Measurements from ENCODE around the gene AKAP13. TPM values are rescaled to one million over a fixed set of nuclear protein-coding genes. Genes with fewer than 3 reads are reported as not detected.

The AKAP13 gene
- total RNA-seq, 2 donors from 2014 or later, result 87.3 to 106 TPM

GRCh38 chr15:85393210-85393609 lies 12.8 kb downstream of the AKAP13 start:
- H3K9ac ChIP-seq (ENCODE audit: low read depth in 2 of 2, low read length in 2 of 2), result no peak overlapping the region
- no peaks in the 10 kb centered on the region for H3K4me1 ChIP-seq
- intact Hi-C loops (cut with DNase I), result no loop called here
- no peak overlapping the region for H3K27ac ChIP-seq
- no peak for TF ChIP-seq CTCF (IDR thresholded peaks at IDR 0.05)
- H3K9me3 ChIP-seq, result no peaks in the 10 kb centered on the region
- no peaks in the 10 kb centered on the region for H3K36me3 ChIP-seq
- DNase-seq, result no peak
- H3K4me3 ChIP-seq, result no peak overlapping the region
- H3K27me3 ChIP-seq, result no peaks in the 10 kb centered on the region

- no peaks in the 10 kb centered on the region for H3K36me3 ChIP-seq
- no peak overlapping the region for H3K9ac ChIP-seq (ENCODE audit: low read depth in 2 of 2, low read length in 2 of 2)
- no peak for DNase-seq
- no peaks in the 10 kb centered on the region for H3K9me3 ChIP-seq
- intact Hi-C loops (cut with DNase I), result no loop called here
- H3K4me3 ChIP-seq, result no peak overlapping the region
- TF ChIP-seq CTCF (IDR thresholded peaks at IDR 0.05), result no peak
- no peaks in the 10 kb centered on the region for H3K27me3 ChIP-seq
- H3K27ac ChIP-seq, result no peak overlapping the region
- H3K4me1 ChIP-seq, result no peaks in the 10 kb centered on the region
These were observed 14.3 kb downstream of the AKAP13 start for GRCh38 chr15:85394554-85395333.

- Histone ChIP-seq H3K27me3 (no peaks in the 10 kb centered on the region), H3K9me3 (no peaks in the 10 kb centered on the region), H3K4me1 (no peaks in the 10 kb centered on the region), H3K27ac (no peak overlapping the region), H3K4me3 (no peak overlapping the region), H3K36me3 (no peaks in the 10 kb centered on the region), H3K9ac (ENCODE audit: low read depth in 2 of 2, low read length in 2 of 2) (no peak overlapping the region)
- TF ChIP-seq CTCF (IDR thresholded peaks at IDR 0.05), result no peak
- DNase-seq, result no peak
- intact Hi-C loops (cut with DNase I), result no loop called here
These were observed 16.2 kb downstream of the AKAP13 start for GRCh38 chr15:85396554-85396953.

- intact Hi-C loops (cut with DNase I), result no loop called here
These were observed 16.7 kb downstream of the AKAP13 start for GRCh38 chr15:85397151-85397550.

GRCh38 chr15:85397926-85398325 lies 17.5 kb downstream of the AKAP13 start:
- H3K9me3 ChIP-seq, result no peaks in the 10 kb centered on the region
- no peak for DNase-seq
- no peak overlapping the region for H3K4me3 ChIP-seq
- no peaks in the 10 kb centered on the region for H3K4me1 ChIP-seq
- intact Hi-C loops (cut with DNase I), result no loop called here
- no peak for TF ChIP-seq CTCF (IDR thresholded peaks at IDR 0.05)
- H3K9ac ChIP-seq (ENCODE audit: low read depth in 2 of 2, low read length in 2 of 2), result no peak overlapping the region
- H3K27ac ChIP-seq, result no peak overlapping the region
- H3K36me3 ChIP-seq, result no peaks in the 10 kb centered on the region
- H3K27me3 ChIP-seq, result no peaks in the 10 kb centered on the region

More at GRCh38 chr15:85397151-85397550, 16.7 kb downstream of the AKAP13 start:
- DNase-seq, result no peak
- Histone ChIP-seq H3K27ac (no peak overlapping the region), H3K36me3 (no peaks in the 10 kb centered on the region), H3K4me3 (no peak overlapping the region), H3K4me1 (no peaks in the 10 kb centered on the region), H3K9me3 (no peaks in the 10 kb centered on the region), H3K27me3 (no peaks in the 10 kb centered on the region), H3K9ac (ENCODE audit: low read depth in 2 of 2, low read length in 2 of 2) (no peak overlapping the region)
- TF ChIP-seq CTCF (IDR thresholded peaks at IDR 0.05), result no peak
